Progenitor cell of endocrine pancreas (in vitro differentiated cells): ENCODE measurements around the gene ZDHHC9. TPM values are rescaled to one million over a fixed set of nuclear protein-coding genes. Genes with fewer than 3 reads are reported as not detected.

ENCODE experiments used
- DNase-seq: peaks from one replicate; pipeline ENCODE4 v3.0.0; 2021; ENCODE audit warnings: low spot score; ENCODE audit not compliant: unreplicated experiment
- H3K27ac Mint-ChIP-seq: 2 replicates; pipeline ENCODE4 v1.8.0; 2021; ENCODE audit warnings: mild to moderate bottlenecking, moderate library complexity, mixed read lengths
- H3K27me3 Mint-ChIP-seq: 2 replicates; pipeline ENCODE4 v1.8.0; 2021; ENCODE audit warnings: mixed read lengths
- H3K36me3 Mint-ChIP-seq: 2 replicates; pipeline ENCODE4 v1.8.0; 2022; ENCODE audit warnings: mixed read lengths; ENCODE audit not compliant: insufficient read depth
- H3K4me1 Mint-ChIP-seq: 2 replicates; pipeline ENCODE4 v1.8.0; 2021; ENCODE audit warnings: low read depth, mixed read lengths
- H3K4me3 Mint-ChIP-seq: 2 replicates; pipeline ENCODE4 v1.8.0; 2021; ENCODE audit warnings: low read depth, mild to moderate bottlenecking, moderate library complexity, mixed read lengths
- H3K9me3 Mint-ChIP-seq: 2 replicates; pipeline ENCODE4 v1.8.0; 2021; ENCODE audit warnings: low read depth, mixed read lengths
- CTCF ChIP-seq: fragments of 200-600 bp; sonication (generic); IDR thresholded peaks from one replicate; pipeline ENCODE4 v1.5.0; 2021; ENCODE audit warnings: antibody characterized with exemption, mild to moderate bottlenecking; ENCODE audit not compliant: unreplicated experiment
- total RNA-seq: library from RNA; stranded (reverse); gene quantifications from 2 replicates; pipeline ENCODE4 v1.2.1, GENCODE V29; 2021

The ZDHHC9 gene
- total RNA-seq, 1 donor from 2014 or later, result 34.0 TPM

GRCh38 chrX:129846716-129847115 lies 3.0 kb upstream of the ZDHHC9 start:
- Mint-ChIP-seq H3K27ac (no peak overlapping the region), H3K9me3 (peaks cover 12% of the 10 kb centered on the region), H3K36me3 (no peaks in the 10 kb centered on the region), H3K4me3 (no peak overlapping the region), H3K4me1 (peaks cover 6% of the 10 kb centered on the region), H3K27me3 (no peaks in the 10 kb centered on the region)
- TF ChIP-seq CTCF, result no peak
- no peak for DNase-seq

GRCh38 chrX:129845616-129846190 lies 2.0 kb upstream of the ZDHHC9 start:
- no peak overlapping the region for H3K27ac Mint-ChIP-seq

GRCh38 chrX:129843209-129843458 lies 552 bp downstream of the ZDHHC9 start:
- Mint-ChIP-seq H3K27me3 (no peaks in the 10 kb centered on the region), H3K36me3 (peaks cover 7% of the 10 kb centered on the region), H3K4me1 (peaks cover 14% of the 10 kb centered on the region), H3K27ac (peak overlapping the region; percentile 89), H3K9me3 (peaks cover 14% of the 10 kb centered on the region), H3K4me3 (peak overlapping the region; percentile 90)
- no peak for TF ChIP-seq CTCF
- DNase-seq, result no peak

More at GRCh38 chrX:129845616-129846190, 2.0 kb upstream of the ZDHHC9 start:
- Mint-ChIP-seq H3K4me1 (peaks cover 9% of the 10 kb centered on the region), H3K9me3 (peaks cover 15% of the 10 kb centered on the region), H3K4me3 (no peak overlapping the region), H3K27me3 (no peaks in the 10 kb centered on the region), H3K36me3 (peaks cover 2% of the 10 kb centered on the region)
- no peak for TF ChIP-seq CTCF
- DNase-seq, result no peak

GRCh38 chrX:129842510-129843208 lies 1.0 kb downstream of the ZDHHC9 start:
- peaks cover 7% of the 10 kb centered on the region for H3K36me3 Mint-ChIP-seq
- H3K9me3 Mint-ChIP-seq, result peaks cover 14% of the 10 kb centered on the region
- H3K27ac Mint-ChIP-seq, result peak overlapping the region; percentile 89
- peak; percentile 18 for DNase-seq
- peaks cover 14% of the 10 kb centered on the region for H3K4me1 Mint-ChIP-seq
- no peak for TF ChIP-seq CTCF
- H3K27me3 Mint-ChIP-seq, result no peaks in the 10 kb centered on the region
- H3K4me3 Mint-ChIP-seq, result peak overlapping the region; percentile 90

- Mint-ChIP-seq H3K4me3 (peak overlapping the region; percentile 19), H3K27me3 (no peaks in the 10 kb centered on the region), H3K4me1 (peaks cover 14% of the 10 kb centered on the region), H3K27ac (no peak overlapping the region), H3K36me3 (peaks cover 8% of the 10 kb centered on the region), H3K9me3 (peaks cover 8% of the 10 kb centered on the region)
- no peak for DNase-seq
- TF ChIP-seq CTCF, result no peak
These were observed 3.3 kb downstream of the ZDHHC9 start for GRCh38 chrX:129840344-129840743.
